ENCODE data around the gene LHX2.
A peak's percentile ranks its signal among the peaks of the same experiment; 100 is the strongest.
"Not testable (repeated sequence)": the region's sequence is repeated elsewhere in the genome, so short reads cannot be mapped to it uniquely, and the experiment has no call there.

LHX2 gene

DNA sequence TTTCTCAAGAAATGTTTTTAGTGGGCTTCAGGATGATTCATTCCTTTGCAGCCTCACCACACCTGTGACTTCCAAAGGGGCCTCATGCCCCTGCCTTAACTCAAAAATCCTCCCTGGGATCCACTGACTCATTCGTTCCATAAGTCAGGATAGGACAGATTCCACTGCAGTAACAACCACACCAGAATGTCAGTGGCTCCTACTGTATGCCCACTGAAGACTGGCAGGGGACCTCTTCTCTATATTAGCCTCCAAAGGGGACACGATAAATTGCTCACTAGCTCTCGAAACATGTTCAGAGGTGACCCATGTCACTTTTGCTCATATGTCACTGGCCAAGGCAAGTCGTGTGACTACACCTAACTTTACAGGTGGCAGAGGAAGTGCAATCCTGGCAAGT, 25.7 kb upstream of the LHX2 start:
- H3K4me3 Mint-ChIP-seq = no peak overlapping the region
- H3K4me1 Mint-ChIP-seq (ENCODE audit: low read depth) = no peaks in the 10 kb centered on the region
- H3K27ac Mint-ChIP-seq = no peak overlapping the region
- H3K36me3 Mint-ChIP-seq (ENCODE audit: low read depth) = no peaks in the 10 kb centered on the region
- peaks cover 21% of the 10 kb centered on the region for H3K27me3 Mint-ChIP-seq (ENCODE audit: low read depth)
- H3K9me3 Mint-ChIP-seq = no peaks in the 10 kb centered on the region
- DNase-seq (ENCODE audit: low spot score) = no peak

DNA sequence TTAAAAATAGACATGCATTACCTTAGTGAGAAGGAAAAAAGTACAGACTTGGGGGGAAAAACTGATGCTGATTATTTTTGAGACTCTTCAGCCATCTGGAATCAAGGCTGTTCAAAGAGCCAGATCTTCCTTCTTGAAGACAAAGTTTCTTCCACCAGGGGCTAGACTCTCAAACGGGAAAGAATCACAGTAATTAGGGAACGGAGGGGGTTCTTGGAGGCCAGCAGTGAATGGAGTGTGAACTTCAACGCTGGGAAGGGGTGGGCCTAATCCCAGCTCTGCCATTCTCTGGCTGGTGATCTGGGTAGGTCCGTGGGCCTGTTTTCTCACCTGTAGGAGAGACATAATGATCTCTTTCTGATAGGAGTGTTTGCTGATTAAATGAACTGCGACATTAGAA, 21.1 kb upstream of the LHX2 start:
- Mint-ChIP-seq H3K9me3 (no peaks in the 10 kb centered on the region), H3K4me3 (no peak overlapping the region), H3K27me3 (ENCODE audit: low read depth) (peaks cover 35% of the 10 kb centered on the region), H3K4me1 (ENCODE audit: low read depth) (no peaks in the 10 kb centered on the region), H3K36me3 (ENCODE audit: low read depth) (no peaks in the 10 kb centered on the region), H3K27ac (no peak overlapping the region)
- no peak for DNase-seq (ENCODE audit: low spot score)

DNA sequence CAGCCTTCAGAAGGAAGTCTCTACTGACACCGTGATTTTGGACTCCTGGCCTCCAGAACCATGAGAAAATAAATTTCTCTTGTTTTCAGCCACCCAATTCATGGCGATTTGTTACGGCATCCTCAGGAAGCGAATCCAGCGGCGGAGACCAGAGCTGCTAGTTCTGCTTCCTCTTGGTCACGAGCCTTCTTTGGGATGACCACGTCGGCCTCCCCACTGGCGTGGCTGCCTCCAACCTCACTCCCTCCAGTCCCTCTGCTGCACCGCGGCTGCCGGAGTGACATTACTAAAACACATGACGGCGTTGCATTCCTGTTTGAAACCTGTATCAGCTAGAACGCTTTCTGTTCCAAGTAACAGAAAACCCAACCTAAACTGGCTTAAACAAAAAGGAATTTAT, 18.9 kb upstream of the LHX2 start:
- H3K36me3 Mint-ChIP-seq (ENCODE audit: low read depth); H3K4me1 Mint-ChIP-seq (ENCODE audit: low read depth); DNase-seq (ENCODE audit: low spot score); H3K4me3 Mint-ChIP-seq; H3K27ac Mint-ChIP-seq; H3K9me3 Mint-ChIP-seq: not testable (repeated sequence)
- peaks cover 54% of the 10 kb centered on the region for H3K27me3 Mint-ChIP-seq (ENCODE audit: low read depth)

- H3K4me3 Mint-ChIP-seq = no peak overlapping the region
- H3K36me3 Mint-ChIP-seq (ENCODE audit: low read depth) = peaks cover 1% of the 10 kb centered on the region
- peaks cover 72% of the 10 kb centered on the region for H3K27me3 Mint-ChIP-seq (ENCODE audit: low read depth)
- H3K27ac Mint-ChIP-seq = no peak overlapping the region
- H3K4me1 Mint-ChIP-seq (ENCODE audit: low read depth) = peaks cover 19% of the 10 kb centered on the region
- no peaks in the 10 kb centered on the region for H3K9me3 Mint-ChIP-seq
- no peak for DNase-seq (ENCODE audit: low spot score)
These were observed 14.7 kb upstream of the LHX2 start for GRCh38 chr9:123996731-123997421.

DNA sequence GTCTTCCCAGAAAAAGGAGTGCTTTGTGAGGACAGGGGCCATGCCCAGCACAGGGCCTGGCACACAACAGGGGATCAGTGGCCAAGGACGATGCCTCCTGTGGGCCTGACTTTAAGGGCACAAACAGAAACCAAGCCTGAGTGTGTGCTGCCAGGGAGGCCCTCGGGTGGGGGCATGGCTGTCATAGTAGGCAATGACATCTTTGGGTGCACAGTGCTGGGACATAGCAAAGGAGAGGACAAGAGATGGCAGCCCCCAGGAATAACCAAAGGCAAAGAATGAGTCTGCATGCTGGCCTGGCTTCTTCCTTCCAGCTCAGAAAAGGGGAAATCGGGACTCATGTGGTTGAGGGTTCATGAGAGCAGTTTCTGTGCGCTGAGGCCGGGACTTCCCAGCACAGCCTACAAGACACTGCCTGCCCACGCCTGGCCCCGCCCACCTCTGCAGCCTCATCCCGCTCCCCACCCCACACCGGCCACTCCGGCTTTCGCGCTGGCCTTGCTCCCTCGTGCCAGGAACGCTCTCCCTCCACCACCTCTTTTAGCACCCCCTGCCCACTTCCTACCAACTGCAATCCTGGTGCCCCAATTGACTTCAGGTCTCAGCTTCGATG, 13.8 kb upstream of the LHX2 start:
- Mint-ChIP-seq H3K9me3 (no peaks in the 10 kb centered on the region), H3K4me1 (ENCODE audit: low read depth) (peaks cover 19% of the 10 kb centered on the region), H3K36me3 (ENCODE audit: low read depth) (peaks cover 1% of the 10 kb centered on the region), H3K27me3 (ENCODE audit: low read depth) (peaks cover 81% of the 10 kb centered on the region), H3K4me3 (no peak overlapping the region), H3K27ac (no peak overlapping the region)
- DNase-seq (ENCODE audit: low spot score) = peak; percentile 36

DNA sequence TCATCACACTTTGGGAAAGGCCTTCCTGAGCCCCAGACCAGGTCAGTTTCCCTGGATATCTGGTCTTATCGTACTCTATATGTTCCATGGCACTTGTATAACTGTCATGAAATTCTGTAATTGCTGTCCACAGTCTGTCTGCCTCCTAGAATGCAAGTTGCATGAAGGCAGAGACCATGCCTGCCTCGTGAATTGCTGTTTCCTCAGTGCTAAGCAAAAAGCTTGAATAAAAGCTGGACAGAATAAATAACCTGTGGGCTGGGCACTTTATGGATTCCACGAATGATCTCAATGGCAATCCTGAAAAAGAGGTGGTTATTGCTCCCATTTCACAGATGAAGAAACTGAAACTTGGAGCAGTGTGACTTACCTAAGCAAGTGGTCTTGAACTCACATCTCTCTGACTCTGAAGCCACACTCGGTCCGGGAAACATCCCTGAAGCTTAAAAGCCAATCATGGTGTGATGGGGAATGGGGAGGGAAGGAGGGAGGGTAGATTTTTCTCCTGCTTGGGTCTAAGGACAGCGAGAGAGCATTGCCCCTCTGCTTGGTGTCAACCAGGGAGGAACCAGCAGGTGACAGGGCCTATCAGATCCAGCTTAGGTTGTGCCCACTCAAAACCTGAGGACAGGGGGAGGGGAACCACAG, 13.2 kb upstream of the LHX2 start:
- Mint-ChIP-seq H3K27ac (no peak overlapping the region), H3K27me3 (ENCODE audit: low read depth) (peaks cover 87% of the 10 kb centered on the region), H3K4me1 (ENCODE audit: low read depth) (peaks cover 19% of the 10 kb centered on the region), H3K36me3 (ENCODE audit: low read depth) (peaks cover 1% of the 10 kb centered on the region), H3K4me3 (no peak overlapping the region), H3K9me3 (no peaks in the 10 kb centered on the region)
- DNase-seq (ENCODE audit: low spot score) = no peak

- H3K27ac Mint-ChIP-seq = no peak overlapping the region
- peaks cover 1% of the 10 kb centered on the region for H3K36me3 Mint-ChIP-seq (ENCODE audit: low read depth)
- peaks cover 90% of the 10 kb centered on the region for H3K27me3 Mint-ChIP-seq (ENCODE audit: low read depth)
- no peaks in the 10 kb centered on the region for H3K9me3 Mint-ChIP-seq
- no peak for DNase-seq (ENCODE audit: low spot score)
- peaks cover 23% of the 10 kb centered on the region for H3K4me1 Mint-ChIP-seq (ENCODE audit: low read depth)
- H3K4me3 Mint-ChIP-seq = peak overlapping the region; percentile 71
These were observed 12.5 kb upstream of the LHX2 start for GRCh38 chr9:123998970-123999621.

DNA sequence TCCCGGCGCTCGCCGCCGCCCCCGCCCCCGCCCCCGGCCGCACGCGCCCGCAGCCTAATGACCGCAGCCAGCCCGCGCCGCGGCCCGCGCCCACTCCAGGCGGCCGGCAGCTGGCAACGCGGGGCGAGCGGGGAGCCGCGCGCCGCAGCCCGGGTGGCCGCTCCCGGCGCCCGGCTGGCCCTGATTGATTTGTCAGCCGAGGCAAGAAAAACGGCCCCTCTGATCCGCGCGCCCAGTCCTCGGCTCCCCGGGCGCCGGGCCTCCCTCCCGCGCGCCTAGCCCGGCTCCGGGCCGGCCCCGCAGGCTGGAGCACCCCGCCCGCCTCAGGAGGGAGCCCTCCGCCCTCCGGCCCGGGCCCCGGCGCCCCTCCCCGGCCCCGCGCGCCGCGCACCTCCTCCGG, 11.9 kb upstream of the LHX2 start:
- Mint-ChIP-seq H3K9me3 (no peaks in the 10 kb centered on the region), H3K27ac (no peak overlapping the region), H3K36me3 (ENCODE audit: low read depth) (peaks cover 1% of the 10 kb centered on the region), H3K27me3 (ENCODE audit: low read depth) (peaks cover 91% of the 10 kb centered on the region), H3K4me1 (ENCODE audit: low read depth) (peaks cover 23% of the 10 kb centered on the region), H3K4me3 (no peak overlapping the region)
- DNase-seq (ENCODE audit: low spot score) = no peak

- no peak for DNase-seq (ENCODE audit: low spot score)
- H3K4me3 Mint-ChIP-seq = peak overlapping the region; percentile 50
- peaks cover 91% of the 10 kb centered on the region for H3K27me3 Mint-ChIP-seq (ENCODE audit: low read depth)
- no peak overlapping the region for H3K27ac Mint-ChIP-seq
- peaks cover 1% of the 10 kb centered on the region for H3K36me3 Mint-ChIP-seq (ENCODE audit: low read depth)
- H3K4me1 Mint-ChIP-seq (ENCODE audit: low read depth) = peaks cover 23% of the 10 kb centered on the region
- H3K9me3 Mint-ChIP-seq = no peaks in the 10 kb centered on the region
These were observed 11.3 kb upstream of the LHX2 start for GRCh38 chr9:124000161-124000783.

GRCh38 chr9:124000784-124001457, 10.6 kb upstream of the LHX2 start:
- Mint-ChIP-seq H3K4me3 (peak overlapping the region; percentile 50), H3K9me3 (no peaks in the 10 kb centered on the region), H3K27ac (no peak overlapping the region), H3K27me3 (ENCODE audit: low read depth) (peaks cover 91% of the 10 kb centered on the region), H3K4me1 (ENCODE audit: low read depth) (peaks cover 23% of the 10 kb centered on the region), H3K36me3 (ENCODE audit: low read depth) (peaks cover 1% of the 10 kb centered on the region)
- DNase-seq (ENCODE audit: low spot score) = no peak

GRCh38 chr9:124001458-124001799, 10.1 kb upstream of the LHX2 start:
- H3K36me3 Mint-ChIP-seq (ENCODE audit: low read depth) = peaks cover 1% of the 10 kb centered on the region
- no peak for DNase-seq (ENCODE audit: low spot score)
- H3K27me3 Mint-ChIP-seq (ENCODE audit: low read depth) = peaks cover 91% of the 10 kb centered on the region
- no peak overlapping the region for H3K4me3 Mint-ChIP-seq
- H3K27ac Mint-ChIP-seq = no peak overlapping the region
- no peaks in the 10 kb centered on the region for H3K9me3 Mint-ChIP-seq
- peaks cover 23% of the 10 kb centered on the region for H3K4me1 Mint-ChIP-seq (ENCODE audit: low read depth)

DNA sequence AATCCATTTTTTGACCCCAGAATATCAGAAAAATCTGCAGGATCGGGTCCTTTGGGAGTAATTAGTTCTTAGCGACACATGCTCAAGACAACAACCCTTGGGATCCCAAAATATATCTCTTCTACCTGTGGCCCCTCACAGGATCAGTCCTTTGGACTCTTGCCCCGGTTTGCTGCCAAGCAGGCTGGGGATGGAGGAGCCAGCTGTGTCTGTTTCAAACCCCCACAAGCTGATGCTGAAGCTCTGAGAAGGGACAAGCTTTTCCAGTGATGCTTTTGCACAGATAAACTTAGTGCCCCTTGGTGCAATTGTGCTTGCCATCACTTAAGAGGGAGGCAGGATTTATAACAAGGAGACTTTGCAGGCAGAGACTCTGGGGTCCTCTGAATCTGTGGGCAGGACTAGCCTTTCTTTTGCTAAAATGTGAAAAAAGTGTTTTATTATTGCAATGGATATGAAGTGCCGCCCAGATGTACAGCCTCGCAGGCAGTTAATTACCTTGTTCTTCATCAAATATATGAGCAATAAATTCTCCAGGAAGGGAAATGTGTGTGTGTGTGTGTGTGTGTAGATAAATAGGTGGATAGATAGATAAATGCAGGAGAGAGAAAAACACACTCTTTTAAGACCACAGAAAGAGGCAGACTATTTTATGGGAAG, 9.6 kb upstream of the LHX2 start:
- H3K9me3 Mint-ChIP-seq = no peaks in the 10 kb centered on the region
- H3K27ac Mint-ChIP-seq = no peak overlapping the region
- peaks cover 1% of the 10 kb centered on the region for H3K36me3 Mint-ChIP-seq (ENCODE audit: low read depth)
- DNase-seq (ENCODE audit: low spot score) = no peak
- peaks cover 92% of the 10 kb centered on the region for H3K27me3 Mint-ChIP-seq (ENCODE audit: low read depth)
- H3K4me3 Mint-ChIP-seq = no peak overlapping the region
- H3K4me1 Mint-ChIP-seq (ENCODE audit: low read depth) = peaks cover 23% of the 10 kb centered on the region

- H3K27me3 Mint-ChIP-seq (ENCODE audit: low read depth) = peaks cover 87% of the 10 kb centered on the region
- peaks cover 14% of the 10 kb centered on the region for H3K4me1 Mint-ChIP-seq (ENCODE audit: low read depth)
- DNase-seq (ENCODE audit: low spot score) = no peak
- H3K27ac Mint-ChIP-seq = no peak overlapping the region
- peaks cover 1% of the 10 kb centered on the region for H3K36me3 Mint-ChIP-seq (ENCODE audit: low read depth)
- no peaks in the 10 kb centered on the region for H3K9me3 Mint-ChIP-seq
- no peak overlapping the region for H3K4me3 Mint-ChIP-seq
These were observed 7.8 kb upstream of the LHX2 start for GRCh38 chr9:124003636-124004349.

Measured in T-helper 2 cell treated with Interferon-gamma antibody and Interleukin-4, amounts not matched to agents 5 μg/mL and 100 μg/mL, for 36 hours (primary cell).